Ovary (tissue), 3 donors: ENCODE data around the gene ZNF337.

Experiments used
- EP300 ChIP-seq: sonication (generic); formaldehyde crosslinking; IDR thresholded peaks from one replicate; pipeline ENCODE4 v1.6.1; 2017; ENCODE audit warnings: antibody characterized with exemption
- POLR2A ChIP-seq: fragments of 450-650 bp; IDR thresholded peaks from one replicate; pipeline ENCODE4 v1.6.1; 2017; ENCODE audit warnings: antibody characterized with exemption, mild to moderate bottlenecking, moderate library complexity
- TF ChIP-seq, protein P1 (sequence below), 3 donors: fragments of 450-650 bp in 2 of 3; fragments of 200-600 bp in 1 of 3; IDR thresholded peaks; one replicate each; pipeline versions ENCODE4 v1.5.1 to v1.8.0; 2016 to 2022; ENCODE audit warnings: antibody characterized with exemption in 3 of 3, mild to moderate bottlenecking in 1 of 3
- donor health status: DM: no; HTN: no; CAD: no.

- TF ChIP-seq POLR2A (no peak), EP300 (no peak)
- TF ChIP-seq, protein P1, sequence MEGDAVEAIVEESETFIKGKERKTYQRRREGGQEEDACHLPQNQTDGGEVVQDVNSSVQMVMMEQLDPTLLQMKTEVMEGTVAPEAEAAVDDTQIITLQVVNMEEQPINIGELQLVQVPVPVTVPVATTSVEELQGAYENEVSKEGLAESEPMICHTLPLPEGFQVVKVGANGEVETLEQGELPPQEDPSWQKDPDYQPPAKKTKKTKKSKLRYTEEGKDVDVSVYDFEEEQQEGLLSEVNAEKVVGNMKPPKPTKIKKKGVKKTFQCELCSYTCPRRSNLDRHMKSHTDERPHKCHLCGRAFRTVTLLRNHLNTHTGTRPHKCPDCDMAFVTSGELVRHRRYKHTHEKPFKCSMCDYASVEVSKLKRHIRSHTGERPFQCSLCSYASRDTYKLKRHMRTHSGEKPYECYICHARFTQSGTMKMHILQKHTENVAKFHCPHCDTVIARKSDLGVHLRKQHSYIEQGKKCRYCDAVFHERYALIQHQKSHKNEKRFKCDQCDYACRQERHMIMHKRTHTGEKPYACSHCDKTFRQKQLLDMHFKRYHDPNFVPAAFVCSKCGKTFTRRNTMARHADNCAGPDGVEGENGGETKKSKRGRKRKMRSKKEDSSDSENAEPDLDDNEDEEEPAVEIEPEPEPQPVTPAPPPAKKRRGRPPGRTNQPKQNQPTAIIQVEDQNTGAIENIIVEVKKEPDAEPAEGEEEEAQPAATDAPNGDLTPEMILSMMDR (IDR thresholded peaks at IDR 0.05), result no peak
Observed at GRCh38 chr20:25738198-25738597, 41.5 kb upstream of the ZNF337 start.
